ENCODE data around the gene SEMA3D. TPM values are rescaled to one million over a fixed set of nuclear protein-coding genes. Genes with fewer than 3 reads are reported as not detected.

SEMA3D gene
- total RNA-seq, 1 donor from 2014 or later = 9.4 TPM

DNA sequence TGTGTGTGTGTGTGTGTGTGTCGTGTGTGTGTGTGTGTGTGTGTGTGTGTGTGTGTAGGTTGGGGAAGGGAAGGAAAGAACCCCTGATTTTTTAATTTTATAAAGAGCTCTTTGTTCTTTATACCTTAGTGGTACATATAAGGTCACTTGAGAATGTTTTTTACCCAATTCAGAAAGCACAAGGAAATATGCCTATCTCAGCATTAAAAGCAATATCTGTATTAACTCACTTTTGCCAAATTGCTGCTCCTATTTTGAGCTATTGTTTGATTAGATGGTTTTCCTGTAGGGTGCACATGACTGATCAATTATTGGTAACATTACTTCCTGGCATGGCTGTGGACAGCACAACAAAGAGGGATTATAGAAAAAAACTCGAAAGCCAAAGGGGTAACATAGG is 60.5 kb downstream of the SEMA3D start:
- DNase-seq (ENCODE audit: low read depth in 2 of 2) = no peak

GRCh38 chr7:85125651-85126131 is 61.2 kb downstream of the SEMA3D start:
- no peak for DNase-seq (ENCODE audit: low read depth in 2 of 2)

GRCh38 chr7:85125176-85125575 is 61.7 kb downstream of the SEMA3D start:
- DNase-seq (ENCODE audit: low read depth in 2 of 2) = no peak

GRCh38 chr7:85119934-85120333 is 66.9 kb downstream of the SEMA3D start:
- no peak for DNase-seq (ENCODE audit: low read depth in 2 of 2)

DNA sequence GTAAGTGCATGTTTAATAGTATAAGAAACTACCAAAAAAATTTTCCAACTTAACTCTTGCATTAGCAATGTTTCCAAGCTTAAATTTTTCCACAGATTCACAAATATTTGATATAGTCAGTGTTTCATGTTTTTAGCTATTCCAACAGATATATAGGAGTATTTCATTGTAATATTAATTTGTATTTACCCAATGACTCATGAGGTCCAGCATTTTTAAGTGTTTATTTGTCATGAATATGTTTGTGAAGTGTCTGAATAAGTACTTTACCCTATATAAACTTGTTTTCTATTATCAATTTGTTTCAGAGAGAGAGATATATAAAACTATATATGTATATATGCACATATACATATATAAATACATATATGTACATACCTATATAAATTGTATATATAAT is 71.0 kb downstream of the SEMA3D start:
- no peak for DNase-seq (ENCODE audit: low read depth in 2 of 2)

GRCh38 chr7:85115006-85115405 is 71.8 kb downstream of the SEMA3D start:
- DNase-seq (ENCODE audit: low read depth in 2 of 2) = no peak

- DNase-seq (ENCODE audit: low read depth in 2 of 2) = peak in 1 of 2 donors; percentile 19
Observed at GRCh38 chr7:85114342-85114741, 72.5 kb downstream of the SEMA3D start.

DNA sequence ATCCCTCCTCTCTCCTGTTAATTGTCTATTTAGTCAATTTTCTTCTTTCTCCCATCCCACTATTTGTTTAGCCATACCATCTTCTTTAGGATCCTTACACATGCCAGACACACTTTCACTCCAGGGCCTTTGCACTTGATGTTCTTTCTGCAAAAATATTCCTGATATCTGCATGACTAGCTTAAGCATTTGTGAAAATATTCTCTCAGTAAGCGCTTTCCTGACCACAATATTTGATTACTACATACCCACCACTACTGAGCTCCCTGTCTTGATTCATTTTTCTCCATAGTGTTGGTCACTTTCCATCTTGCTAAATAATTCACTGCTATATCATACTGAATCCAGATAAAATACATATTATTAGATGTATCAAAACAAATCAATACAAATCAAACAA is 75.1 kb downstream of the SEMA3D start:
- no peak for DNase-seq (ENCODE audit: low read depth in 2 of 2)

- no peak for DNase-seq (ENCODE audit: low read depth in 2 of 2)
Observed at GRCh38 chr7:85106719-85107118, 80.1 kb downstream of the SEMA3D start.

- peak; percentile 43 to 84 for DNase-seq (ENCODE audit: low read depth in 2 of 2)
Observed at GRCh38 chr7:85104432-85105205, 82.2 kb downstream of the SEMA3D start.

DNA sequence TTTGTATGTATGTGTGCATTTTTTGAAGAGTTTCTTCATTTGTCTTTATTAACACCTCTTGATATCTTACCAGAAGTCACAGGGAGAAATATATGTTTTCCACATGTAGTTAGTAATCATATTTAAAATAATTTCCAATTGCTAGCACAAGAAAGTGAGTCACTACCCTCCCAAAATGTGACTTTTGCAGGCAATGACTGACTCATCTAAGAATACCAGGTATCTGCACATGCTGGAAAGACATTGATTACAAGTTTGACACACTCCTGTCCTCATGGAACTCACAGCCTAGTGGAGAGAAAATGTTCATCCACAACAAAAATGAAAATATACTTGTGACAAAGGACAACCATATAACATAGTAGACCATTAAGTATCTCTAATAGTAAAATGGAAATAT is 82.9 kb downstream of the SEMA3D start:
- peak in 1 of 2 donors; percentile 35 for DNase-seq (ENCODE audit: low read depth in 2 of 2)

DNA sequence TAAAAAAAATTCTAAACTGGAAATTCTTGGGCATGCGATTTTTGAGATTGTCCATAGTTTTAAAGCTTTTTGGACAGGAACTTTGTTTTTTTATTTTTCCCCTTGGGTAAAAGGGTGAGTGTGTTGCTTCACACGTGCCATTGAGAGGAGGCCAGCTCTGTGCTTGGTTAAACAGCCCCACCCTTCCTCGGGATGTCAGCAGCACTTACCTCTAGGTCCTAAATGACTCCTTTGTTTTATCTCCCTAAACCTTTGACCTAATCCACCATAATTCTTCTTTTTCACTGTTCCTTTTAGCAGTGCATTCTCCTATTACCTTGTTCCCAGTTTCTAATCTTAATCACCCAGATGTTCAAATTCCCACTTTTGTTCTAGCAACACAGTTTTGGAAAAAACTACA is 83.5 kb downstream of the SEMA3D start:
- DNase-seq (ENCODE audit: low read depth in 2 of 2) = peak in 1 of 2 donors; percentile 38

GRCh38 chr7:85102813-85103350 is 84.0 kb downstream of the SEMA3D start:
- peak; percentile 45 to 80 for DNase-seq (ENCODE audit: low read depth in 2 of 2)

GRCh38 chr7:85101347-85101746 is 85.5 kb downstream of the SEMA3D start:
- DNase-seq (ENCODE audit: low read depth in 2 of 2) = peak in 1 of 2 donors; percentile 62

- no peak for DNase-seq (ENCODE audit: low read depth in 2 of 2)
Observed at GRCh38 chr7:85097844-85098243, 89.0 kb downstream of the SEMA3D start.

DNA sequence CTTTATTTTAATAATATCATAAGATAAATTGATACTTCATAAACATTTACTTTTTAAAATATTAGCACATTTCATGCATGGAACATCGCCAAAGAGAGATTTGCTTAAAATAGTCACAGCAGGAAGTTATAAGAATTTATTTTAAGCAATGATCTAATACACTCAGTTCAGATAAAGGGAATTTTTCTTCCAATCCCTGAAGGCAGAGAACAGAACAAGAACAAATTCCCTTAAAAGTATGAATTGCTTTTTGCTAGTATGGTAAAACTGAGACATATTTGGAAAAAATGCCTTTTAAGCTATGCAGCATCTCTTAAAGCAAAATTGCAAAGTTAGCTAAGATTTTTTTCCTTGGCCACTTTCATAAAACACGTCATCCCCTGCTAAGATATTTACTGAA is 91.0 kb downstream of the SEMA3D start:
- peak in 1 of 2 donors; percentile 18 for DNase-seq (ENCODE audit: low read depth in 2 of 2)

- DNase-seq (ENCODE audit: low read depth in 2 of 2) = peak; percentile 12 to 64
Observed at GRCh38 chr7:85095366-85095765, 91.5 kb downstream of the SEMA3D start.

DNA sequence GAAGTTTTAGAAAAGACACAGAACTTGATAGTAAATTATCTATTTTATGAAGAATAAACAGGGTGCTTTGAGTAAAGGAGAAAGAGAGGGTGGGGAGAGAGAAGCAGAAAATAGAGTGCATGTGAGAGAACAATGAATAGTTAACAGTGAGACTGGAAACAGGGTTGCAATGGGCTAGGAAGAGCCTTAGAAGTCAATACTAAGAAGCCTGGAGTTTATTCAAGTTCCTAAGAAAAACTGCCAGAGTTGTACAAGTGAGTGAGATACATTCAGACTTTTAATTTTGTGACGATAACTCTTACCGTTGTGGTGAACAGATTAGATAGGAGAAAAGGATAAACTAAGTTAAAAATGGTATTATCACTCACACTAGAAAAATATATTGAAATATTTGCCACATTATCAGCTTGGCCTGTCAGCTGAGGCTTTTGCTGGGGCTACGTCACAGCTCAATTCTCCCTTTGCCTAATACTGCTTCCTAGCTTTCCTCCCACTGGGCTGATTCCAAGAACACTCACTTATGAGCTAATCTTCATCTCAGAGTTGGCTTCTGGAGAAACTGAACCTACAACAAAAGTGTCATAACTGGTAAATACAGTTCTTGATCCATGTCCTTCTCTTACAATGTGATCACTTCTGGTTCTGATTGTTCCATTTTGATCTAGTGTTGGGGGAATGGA is 92.7 kb downstream of the SEMA3D start:
- no peak for DNase-seq (ENCODE audit: low read depth in 2 of 2)

- no peak for DNase-seq (ENCODE audit: low read depth in 2 of 2)
Observed at GRCh38 chr7:85091565-85091928, 95.3 kb downstream of the SEMA3D start.

DNA sequence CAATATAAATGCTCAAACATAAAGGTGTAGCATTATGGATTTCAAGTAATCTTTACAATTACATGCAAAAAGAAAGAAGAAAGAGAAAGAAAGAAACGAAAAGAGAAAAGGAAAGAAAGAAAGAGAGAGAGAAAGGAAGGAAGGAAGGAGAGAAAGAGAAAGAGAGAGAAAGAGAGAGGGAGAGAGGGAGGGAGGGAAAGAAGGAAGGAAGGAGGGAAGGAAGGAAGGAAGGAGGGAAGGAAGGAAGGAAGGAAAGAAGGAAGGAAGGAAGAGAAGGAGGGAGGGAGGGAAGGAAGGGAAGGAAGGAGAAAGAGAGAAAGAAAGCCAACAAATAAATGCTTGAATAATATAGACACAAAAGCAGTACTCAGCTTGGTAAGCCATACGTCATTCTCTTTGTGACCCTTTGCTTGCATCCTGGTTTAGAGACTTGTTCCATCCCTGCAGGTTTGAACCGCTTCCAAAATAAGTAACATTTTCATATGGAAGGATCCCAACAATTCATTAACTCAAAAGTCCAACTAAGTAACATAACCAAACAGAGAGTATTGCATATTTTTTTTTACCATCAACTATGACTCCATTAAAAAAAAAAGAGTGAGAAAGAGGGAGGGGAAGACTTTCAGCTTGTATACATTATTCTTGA is 95.8 kb downstream of the SEMA3D start:
- no peak for DNase-seq (ENCODE audit: low read depth in 2 of 2)

DNA sequence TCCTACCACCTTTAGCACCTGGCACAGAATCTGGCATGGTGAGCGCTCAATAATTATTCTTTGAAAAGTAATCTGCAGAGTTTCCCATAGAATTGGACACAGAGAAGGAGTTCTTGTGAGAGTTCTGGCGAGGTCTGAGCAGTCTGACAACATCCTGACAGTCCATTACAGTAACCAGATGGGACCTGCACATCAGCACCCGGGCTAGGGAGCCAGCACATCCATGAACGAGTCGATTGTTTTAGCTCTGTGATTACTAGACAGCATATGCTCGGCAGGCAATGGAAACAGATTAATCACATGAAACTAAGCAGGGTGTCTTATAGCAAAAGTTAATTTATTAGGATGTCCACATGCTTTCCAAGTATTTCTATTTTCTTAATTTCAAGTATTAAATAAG is 96.7 kb downstream of the SEMA3D start:
- DNase-seq (ENCODE audit: low read depth in 2 of 2) = no peak

- no peak for DNase-seq (ENCODE audit: low read depth in 2 of 2)
Observed at GRCh38 chr7:85081846-85082245, 105.0 kb downstream of the SEMA3D start.
